Renal cortical epithelial cell (primary cell): Measurements from ENCODE around the gene WDR18. TPM values are rescaled to one million over a fixed set of nuclear protein-coding genes. Genes with fewer than 3 reads are reported as not detected.

Experiments used
- DNase-seq: peaks from one replicate; pipeline ENCODE4 v3.0.0-alpha.2; 2011; ENCODE audit warnings: low read depth
- total RNA-seq: library from RNA; depleted of rRNA; stranded (reverse); fragments of >200 nt; gene quantifications from 2 replicates; pipeline ENCODE4 v1.2.3, GENCODE V29; 2014

WDR18 gene
- total RNA-seq, 1 donor from 2014 or later, result 31.1 TPM

GRCh38 chr19:1007399-1008251, 23.5 kb downstream of the WDR18 start:
- no peak for DNase-seq

- no peak for DNase-seq
These were observed 24.3 kb downstream of the WDR18 start for GRCh38 chr19:1008268-1009040.

GRCh38 chr19:1009041-1009980, 25.2 kb downstream of the WDR18 start:
- no peak for DNase-seq

GRCh38 chr19:1009981-1010538, 25.9 kb downstream of the WDR18 start:
- DNase-seq, result no peak

GRCh38 chr19:1010586-1011510, 26.7 kb downstream of the WDR18 start:
- DNase-seq, result no peak

- DNase-seq, result no peak
These were observed 27.7 kb downstream of the WDR18 start for GRCh38 chr19:1011831-1012333.

GRCh38 chr19:1012334-1012733, 28.2 kb downstream of the WDR18 start:
- DNase-seq, result no peak

GRCh38 chr19:1013218-1013617, 29.1 kb downstream of the WDR18 start:
- DNase-seq, result no peak

GRCh38 chr19:1014161-1015060, 30.3 kb downstream of the WDR18 start:
- no peak for DNase-seq

GRCh38 chr19:1015061-1015781, 31.1 kb downstream of the WDR18 start:
- no peak for DNase-seq

GRCh38 chr19:1015782-1016646, 31.9 kb downstream of the WDR18 start:
- DNase-seq, result no peak

GRCh38 chr19:1016647-1017114, 32.5 kb downstream of the WDR18 start:
- DNase-seq, result peak; percentile 85

- DNase-seq, result no peak
These were observed 33.2 kb downstream of the WDR18 start for GRCh38 chr19:1017115-1017905.

- no peak for DNase-seq
These were observed 33.8 kb downstream of the WDR18 start for GRCh38 chr19:1017906-1018305.

GRCh38 chr19:1018393-1018792, 34.2 kb downstream of the WDR18 start:
- DNase-seq, result no peak

- DNase-seq, result no peak
These were observed 34.9 kb downstream of the WDR18 start for GRCh38 chr19:1018932-1019615.
